Stomach smooth muscle (tissue), 2 donors: ENCODE measurements around the gene RNF148.

ENCODE experiments used
- H3K27ac ChIP-seq: one replicate; pipeline ENCODE4 v1.7.0; 2013; ENCODE audit warnings: mild to moderate bottlenecking, low read length, inconsistent platforms
- H3K27me3 ChIP-seq, 2 donors: one replicate each; pipeline ENCODE4 v1.7.0; 2013; ENCODE audit warnings: low read length in 2 of 2; ENCODE audit not compliant: insufficient read depth in 2 of 2, control insufficient read depth in 1 of 2
- H3K36me3 ChIP-seq, 2 donors: one replicate each; pipeline ENCODE4 v1.7.0; 2013; ENCODE audit warnings: low read length in 2 of 2; ENCODE audit not compliant: control insufficient read depth in 2 of 2, insufficient read depth in 2 of 2
- H3K4me1 ChIP-seq: one replicate; pipeline ENCODE4 v1.7.0; 2013; ENCODE audit warnings: low read length; ENCODE audit not compliant: control insufficient read depth, insufficient read depth
- H3K4me3 ChIP-seq, 2 donors: one replicate each; pipeline ENCODE4 v1.7.0; 2013; ENCODE audit warnings: low read length in 2 of 2
- H3K9ac ChIP-seq, 2 donors: one replicate each; pipeline ENCODE4 v1.7.0; 2013; ENCODE audit warnings: low read length in 2 of 2, mild to moderate bottlenecking in 1 of 2
- H3K9me3 ChIP-seq, 2 donors: one replicate each; pipeline ENCODE4 v1.7.0; 2013; ENCODE audit warnings: low read length in 2 of 2; ENCODE audit not compliant: control insufficient read depth in 2 of 2
- donor health status: healthy.
- donor health status: Pancreatic carcinoma.

Gene RNF148

DNA sequence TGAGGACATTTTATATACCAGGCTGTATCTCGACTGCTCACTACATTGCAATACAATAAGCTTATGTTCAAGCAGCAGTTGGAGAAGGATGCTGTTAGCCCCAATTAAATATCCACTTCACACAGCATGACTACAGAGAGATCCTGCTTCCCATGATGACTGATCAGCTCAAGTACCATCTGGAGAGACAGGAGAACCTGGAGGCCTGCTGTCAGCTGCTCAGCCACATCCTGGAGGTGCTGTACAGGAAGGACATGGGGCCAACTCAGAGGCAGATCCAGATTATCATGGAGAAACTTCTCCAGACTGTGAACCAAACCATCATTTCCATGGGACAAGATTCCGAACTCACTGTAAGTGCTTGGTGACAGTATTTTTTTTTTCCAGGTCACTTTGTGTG, 26.3 kb downstream of the RNF148 start:
- Histone ChIP-seq H3K27me3 (no peaks in the 10 kb centered on the region), H3K27ac (no peak overlapping the region), H3K4me1 (peaks cover 3% of the 10 kb centered on the region), H3K9me3 (no peaks in the 10 kb centered on the region), H3K36me3 (no peaks in the 10 kb centered on the region), H3K4me3 (no peak overlapping the region), H3K9ac (no peak overlapping the region)

- Histone ChIP-seq H3K36me3 (no peaks in the 10 kb centered on the region), H3K4me3 (no peak overlapping the region), H3K27me3 (no peaks in the 10 kb centered on the region), H3K27ac (no peak overlapping the region), H3K9ac (no peak overlapping the region), H3K4me1 (peaks cover 3% of the 10 kb centered on the region), H3K9me3 (no peaks in the 10 kb centered on the region)
These were observed 27.1 kb downstream of the RNF148 start for GRCh38 chr7:122675621-122676020.

DNA sequence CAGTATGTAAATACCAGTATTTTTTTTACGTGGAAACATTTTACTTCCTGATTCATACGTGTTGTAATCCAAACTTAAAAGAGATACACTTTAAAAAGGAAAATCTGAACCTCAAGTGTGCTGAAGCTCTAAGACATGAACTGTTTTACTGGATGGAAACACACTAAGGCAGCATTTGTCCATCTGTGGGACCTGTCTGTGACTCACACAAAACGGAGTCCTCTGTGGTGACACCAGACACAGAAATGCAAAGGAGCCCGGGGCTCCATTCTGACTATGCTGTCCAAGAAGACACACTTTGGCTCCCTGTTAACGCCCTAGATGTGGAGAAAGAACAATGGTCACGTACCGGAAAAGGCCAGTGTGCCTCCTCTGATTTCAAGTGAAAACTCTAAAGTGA, 27.7 kb downstream of the RNF148 start:
- no peaks in the 10 kb centered on the region for H3K27me3 ChIP-seq
- H3K27ac ChIP-seq: no peak overlapping the region
- H3K4me3 ChIP-seq: no peak overlapping the region
- H3K9me3 ChIP-seq: no peaks in the 10 kb centered on the region
- H3K36me3 ChIP-seq: no peaks in the 10 kb centered on the region
- H3K4me1 ChIP-seq: peaks cover 3% of the 10 kb centered on the region
- H3K9ac ChIP-seq: no peak overlapping the region

DNA sequence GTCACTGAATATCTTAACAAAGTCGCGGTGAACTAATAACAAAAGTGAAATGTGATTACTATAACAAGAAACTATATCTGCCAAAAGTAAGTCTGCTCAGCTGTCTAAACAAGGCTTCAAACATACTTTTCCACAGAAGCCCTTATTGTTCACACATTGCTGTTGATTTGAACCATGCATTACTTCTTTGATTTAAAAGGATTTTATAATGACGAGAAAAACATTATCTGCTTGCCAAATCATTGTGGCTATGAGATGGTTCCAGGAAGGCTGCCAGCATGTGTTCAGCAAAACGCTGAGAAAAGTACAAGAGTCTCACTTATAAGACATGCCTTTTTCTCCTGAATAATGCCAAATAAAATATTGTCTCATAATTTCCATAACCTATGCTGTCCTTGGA, 28.2 kb downstream of the RNF148 start:
- no peak overlapping the region for H3K27ac ChIP-seq
- no peaks in the 10 kb centered on the region for H3K36me3 ChIP-seq
- H3K4me3 ChIP-seq: no peak overlapping the region
- H3K4me1 ChIP-seq: peaks cover 3% of the 10 kb centered on the region
- no peaks in the 10 kb centered on the region for H3K9me3 ChIP-seq
- no peak overlapping the region for H3K9ac ChIP-seq
- no peaks in the 10 kb centered on the region for H3K27me3 ChIP-seq

DNA sequence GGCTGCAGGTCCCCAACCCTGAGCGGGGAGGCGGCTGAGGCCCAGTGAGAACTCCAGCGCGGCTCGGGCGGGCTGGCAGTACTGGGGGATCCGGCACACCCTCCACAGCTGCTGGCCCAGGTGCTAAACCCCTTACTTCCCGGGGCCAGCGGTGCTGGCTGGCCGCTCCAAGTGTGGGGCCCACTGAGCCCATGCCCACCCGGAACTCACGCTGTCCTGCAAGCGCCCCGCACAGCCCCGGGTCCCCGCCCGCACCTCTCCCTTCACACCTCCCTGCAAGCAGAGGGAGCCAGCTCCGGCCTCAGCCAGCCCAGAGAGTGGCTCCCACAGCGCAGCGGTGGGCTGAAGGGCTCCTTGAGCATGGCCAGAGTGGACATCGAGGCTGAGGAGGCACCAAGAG, 28.8 kb downstream of the RNF148 start:
- Histone ChIP-seq H3K36me3 (no peaks in the 10 kb centered on the region), H3K4me1 (peaks cover 3% of the 10 kb centered on the region), H3K27me3 (no peaks in the 10 kb centered on the region), H3K9ac (no peak overlapping the region), H3K27ac (no peak overlapping the region), H3K4me3 (no peak overlapping the region), H3K9me3 (no peaks in the 10 kb centered on the region)

- Histone ChIP-seq H3K36me3 (no peaks in the 10 kb centered on the region), H3K27me3 (no peaks in the 10 kb centered on the region), H3K9me3 (no peaks in the 10 kb centered on the region), H3K4me1 (peaks cover 3% of the 10 kb centered on the region), H3K4me3 (no peak overlapping the region), H3K27ac (no peak overlapping the region), H3K9ac (no peak overlapping the region)
These were observed 30.2 kb downstream of the RNF148 start for GRCh38 chr7:122672536-122672935.

GRCh38 chr7:122663733-122664132, 39.0 kb downstream of the RNF148 start:
- no peaks in the 10 kb centered on the region for H3K27me3 ChIP-seq
- H3K9ac ChIP-seq: no peak overlapping the region
- H3K9me3 ChIP-seq: no peaks in the 10 kb centered on the region
- no peak overlapping the region for H3K27ac ChIP-seq
- H3K4me3 ChIP-seq: no peak overlapping the region
- no peaks in the 10 kb centered on the region for H3K36me3 ChIP-seq
- no peaks in the 10 kb centered on the region for H3K4me1 ChIP-seq

DNA sequence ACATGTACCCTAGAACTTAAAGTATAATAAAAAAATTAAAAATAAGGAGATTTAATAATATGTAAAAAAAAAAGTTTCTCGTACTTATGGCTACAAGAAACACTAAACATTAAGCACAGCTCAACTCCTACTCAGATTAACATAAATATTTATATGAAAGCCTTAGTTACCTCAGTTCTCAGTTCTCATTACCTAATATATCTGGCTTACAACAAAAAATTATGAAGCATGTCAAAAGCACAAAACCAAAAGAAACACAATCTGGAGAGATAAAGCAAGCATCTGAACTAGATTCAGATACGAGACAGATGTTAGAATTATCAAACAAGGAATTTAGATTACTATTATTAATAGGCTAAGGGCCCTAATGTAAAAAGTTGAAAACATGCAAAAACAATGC, 43.9 kb downstream of the RNF148 start:
- Histone ChIP-seq H3K36me3 (no peaks in the 10 kb centered on the region), H3K9ac (no peak overlapping the region), H3K27me3 (no peaks in the 10 kb centered on the region), H3K4me1 (no peaks in the 10 kb centered on the region), H3K4me3 (no peak overlapping the region), H3K27ac (no peak overlapping the region), H3K9me3 (no peaks in the 10 kb centered on the region)

- Histone ChIP-seq H3K27me3 (no peaks in the 10 kb centered on the region), H3K9ac (no peak overlapping the region), H3K9me3 (no peaks in the 10 kb centered on the region), H3K4me1 (no peaks in the 10 kb centered on the region), H3K27ac (no peak overlapping the region), H3K4me3 (no peak overlapping the region), H3K36me3 (no peaks in the 10 kb centered on the region)
These were observed 49.0 kb downstream of the RNF148 start for GRCh38 chr7:122653685-122654084.

GRCh38 chr7:122652876-122653275, 49.8 kb downstream of the RNF148 start:
- Histone ChIP-seq H3K9me3 (no peaks in the 10 kb centered on the region), H3K27me3 (no peaks in the 10 kb centered on the region), H3K36me3 (no peaks in the 10 kb centered on the region), H3K27ac (no peak overlapping the region), H3K4me1 (no peaks in the 10 kb centered on the region), H3K9ac (no peak overlapping the region), H3K4me3 (no peak overlapping the region)
